ENCODE results near the gene NNMT. TPM values are rescaled to one million over a fixed set of nuclear protein-coding genes. Genes with fewer than 3 reads are reported as not detected.
A peak's percentile ranks its signal among the peaks of the same experiment; 100 is the strongest.

NNMT gene
- total and polyA plus RNA-seq, 9 of the 15 experiments (the other 6 are each of a cell fraction or from before 2014, with no cell fraction given), result 6.1 to 15.0 (median 11.2) TPM

GRCh38 chr11:114250993-114251814 lies 45.0 kb upstream of the NNMT start (continued):
- TF ChIP-seq REST (IDR thresholded peaks at IDR 0.05; ENCODE audit: borderline replicate concordance) (0 out of 2 replicates have a peak, but pooled peaks have one; percentile 4), REST (CRISPR knock-in tag; IDR thresholded peaks at IDR 0.05; ENCODE audit: low read depth) (no peak), HNRNPH1 (optimal IDR thresholded peaks at IDR 0.05; ENCODE audit: low read depth, low read length) (no peak), KHSRP (IDR thresholded peaks at IDR 0.05) (no peak), HIVEP1 (CRISPR knock-in tag; IDR thresholded peaks at IDR 0.05) (no peak), E2F3 (CRISPR knock-in tag; IDR thresholded peaks at IDR 0.05) (no peak), NFE2 (IDR thresholded peaks at IDR 0.05; ENCODE audit: low read depth) (no peak), NFATC3 (IDR thresholded peaks at IDR 0.05) (no peak), MCM5 (IDR thresholded peaks at IDR 0.05; ENCODE audit: low read depth) (no peak), BHLHE40 (IDR thresholded peaks at IDR 0.05; ENCODE audit: low read length) (no peak), CTCF (IDR thresholded peaks at IDR 0.05 in 2 of 3, conservative IDR thresholded peaks at IDR 0.05 in 1 of 3; ENCODE audit: insufficient read depth in 2 of 3, low read depth in 1 of 3, low read length in 3 of 3) (peak in 1 of 3 experiments; percentile 17; a peak in 1 of 6 replicates), ZMIZ1 (IDR thresholded peaks at IDR 0.05; ENCODE audit: low read depth in 2 of 2, low read length in 2 of 2) (no peak), ZNF23 (CRISPR knock-in tag; IDR thresholded peaks at IDR 0.05) (no peak), ASH1L (IDR thresholded peaks at IDR 0.05; ENCODE audit: borderline replicate concordance, low read depth, partially characterized antibody) (no peak)

Data from K562 (cell line).